Caco-2 (cell line): ENCODE measurements around the gene TMEM222. TPM values are rescaled to one million over a fixed set of nuclear protein-coding genes. Genes with fewer than 3 reads are reported as not detected.

Experiments
- BruUV-seq: library from RNA; stranded (reverse); fragments of 400-500 nt; replicated peaks from 2 replicates; lab custom pipeline; 2021; lab: Mats Ljungman, UMichigan
- CTCF ChIA-PET: fragments of 300-600 bp; sonication (Branson Sonifier 250); formaldehyde crosslinking; loops from one replicate; lab custom pipeline; 2022; ENCODE audit warnings: antibody characterized with exemption; lab: Charles Lee
- POLR2A ChIA-PET: fragments of 300-600 bp; sonication (Branson Sonifier 250); formaldehyde crosslinking; loops from one replicate; lab custom pipeline; 2022; ENCODE audit warnings: antibody characterized with exemption; lab: Charles Lee
- DNase-seq, 2 experiments: peaks; one replicate each; pipeline versions ENCODE4 v3.0.0 to v3.0.0-alpha.2; 2020 to 2022
- H3K27me3 ChIP-seq: replicated peaks from 2 replicates; pipeline ENCODE4 v1.6.0; 2011; ENCODE audit warnings: low read length; ENCODE audit not compliant: control insufficient read depth, insufficient read depth
- H3K36me3 ChIP-seq: 2 replicates; pipeline ENCODE4 v1.5.1; 2011; ENCODE audit warnings: low read length; ENCODE audit not compliant: control insufficient read depth, insufficient read depth
- H3K4me1 ChIP-seq: fragments of 250-450 bp; sonication (Bioruptor Pico); 2 replicates; pipeline ENCODE4 v1.5.1; 2020; ENCODE audit warnings: mild to moderate bottlenecking
- H3K4me3 ChIP-seq: 2 replicates; pipeline ENCODE4 v1.5.1; 2011; ENCODE audit warnings: low read depth, mild to moderate bottlenecking, control low read depth, low read length
- H3K9me3 ChIP-seq: fragments of 250-450 bp; sonication (Bioruptor Pico); 2 replicates; pipeline ENCODE4 v1.5.1; 2020; ENCODE audit warnings: mild to moderate bottlenecking, moderate library complexity
- H3K27ac Mint-ChIP-seq: one replicate; pipeline ENCODE4 v1.8.0; 2022; ENCODE audit warnings: mixed read lengths; ENCODE audit not compliant: unreplicated experiment
- H3K27me3 Mint-ChIP-seq: one replicate; pipeline ENCODE4 v1.8.0; 2022; ENCODE audit warnings: mixed read lengths; ENCODE audit not compliant: insufficient read depth, unreplicated experiment
- H3K36me3 Mint-ChIP-seq: one replicate; pipeline ENCODE4 v1.8.0; 2022; ENCODE audit warnings: mild to moderate bottlenecking, mixed read lengths; ENCODE audit not compliant: insufficient read depth, unreplicated experiment
- H3K4me1 Mint-ChIP-seq: one replicate; pipeline ENCODE4 v1.8.0; 2022; ENCODE audit warnings: low read depth, mixed read lengths; ENCODE audit not compliant: unreplicated experiment
- H3K4me3 Mint-ChIP-seq: one replicate; pipeline ENCODE4 v1.8.0; 2022; ENCODE audit warnings: mild to moderate bottlenecking, moderate library complexity, mixed read lengths; ENCODE audit not compliant: unreplicated experiment
- H3K9me3 Mint-ChIP-seq: one replicate; pipeline ENCODE4 v1.8.0; 2022; ENCODE audit warnings: mixed read lengths; ENCODE audit not compliant: unreplicated experiment
- intact Hi-C: fragments of 100-400 bp; cut with micrococcal nuclease; formaldehyde crosslinking; loops from one replicate; pipeline ENCODE4 v1.10.0; 2022; ENCODE audit not compliant: unreplicated experiment
- total RNA-seq: library from RNA; stranded (reverse); gene quantifications from 2 replicates; pipeline ENCODE4 v1.2.3, GENCODE V29; 2022
- TF ChIP-seq, protein P1 (sequence below), 2 experiments: fragments of 200-600 bp in 1 of 2; IDR thresholded peaks; 1 replicate in 1 of 2; 2 replicates in 1 of 2; pipeline versions ENCODE4 v1.5.1 to v1.8.0; 2011 to 2022; ENCODE audit warnings: antibody characterized with exemption in 1 of 2, control low read depth in 1 of 2, inconsistent platforms in 1 of 2, low read depth in 1 of 2, low read length in 1 of 2, mild to moderate bottlenecking in 1 of 2, moderate library complexity in 1 of 2; ENCODE audit not compliant: insufficient read depth in 1 of 2, severe bottlenecking in 1 of 2, unreplicated experiment in 1 of 2

TMEM222 gene
- total RNA-seq, 1 experiment from 2014 or later: 32.3 TPM

DNA sequence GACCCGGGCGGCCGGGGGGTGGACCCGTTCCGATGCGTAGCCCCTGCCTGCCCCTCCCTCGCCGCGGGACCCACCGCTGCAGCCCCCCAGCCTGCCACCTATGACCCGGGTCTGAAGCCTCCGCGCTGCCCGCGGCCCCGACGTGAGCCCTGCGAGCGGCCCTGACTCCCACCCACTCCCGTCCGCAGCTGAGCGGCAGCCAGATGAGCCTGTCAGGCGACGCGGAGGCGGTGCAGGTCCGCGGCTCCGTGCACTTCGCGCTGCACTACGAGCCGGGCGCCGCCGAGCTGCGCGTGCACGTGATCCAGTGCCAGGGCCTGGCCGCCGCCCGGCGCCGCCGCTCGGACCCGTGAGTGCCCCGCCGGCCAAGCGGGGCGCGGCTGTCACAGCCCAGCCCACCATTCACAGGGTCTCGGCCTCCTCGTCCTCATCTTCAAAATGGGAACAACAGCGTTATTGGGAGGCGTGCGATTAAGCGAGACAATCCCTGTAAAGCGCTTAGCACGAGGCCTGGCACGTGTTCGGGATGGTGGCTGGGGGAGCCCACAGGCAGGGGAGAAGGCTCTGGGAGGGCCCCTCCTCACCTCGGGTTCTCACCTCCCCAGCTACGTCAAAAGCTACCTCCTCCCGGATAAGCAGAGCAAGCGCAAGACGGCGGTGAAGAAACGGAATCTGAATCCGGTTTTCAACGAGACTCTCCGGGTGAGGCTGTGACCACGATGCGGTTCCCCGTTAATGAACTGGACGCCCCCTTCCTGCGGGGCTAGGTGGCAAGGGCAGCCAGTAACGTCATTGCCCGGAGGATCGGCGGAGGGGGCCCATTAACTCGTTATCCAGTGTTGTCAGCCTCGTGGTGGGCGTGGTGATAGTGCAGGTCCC lies 28.1 kb downstream of the TMEM222 start:
- Histone ChIP-seq H3K9me3 (no peaks in the 10 kb centered on the region), H3K4me3 (peak overlapping the region; percentile 73), H3K4me1 (0 out of 2 replicates have a peak, but pooled peaks cover 15% of the 10 kb centered on the region), H3K27me3 (no peaks in the 10 kb centered on the region), H3K36me3 (no peaks in the 10 kb centered on the region)
- H3K27ac Mint-ChIP-seq: peak overlapping the region; percentile 84
- intact Hi-C loops: loop anchor here (10.0 kb wide), 1 partner anchor 45 kb away; no protein-coding TSS in a partner anchor
- H3K4me3 Mint-ChIP-seq: peak overlapping the region; percentile 90
- TSS peak; percentile 59 for BruUV-seq
- ChIA-PET CTCF (interaction anchor here (0.6 to 3.1 kb wide), 6 partner anchors 15 to 226 kb away, joined by 3 to 28 read pairs (median 7); partner anchors contain the start of gene MAP3K6), POLR2A (interaction anchor here (0.9 to 1.8 kb wide), 3 partner anchors 16 to 225 kb away, joined by 3 to 11 read pairs (median 9); partner anchors contain the start of gene SLC9A1)
- H3K27me3 Mint-ChIP-seq: no peaks in the 10 kb centered on the region
- peak; percentile 83 to 84 for DNase-seq
- H3K36me3 Mint-ChIP-seq: peaks cover 40% of the 10 kb centered on the region
- peaks cover 13% of the 10 kb centered on the region for H3K4me1 Mint-ChIP-seq
- no peaks in the 10 kb centered on the region for H3K9me3 Mint-ChIP-seq
- TF ChIP-seq, protein P1, sequence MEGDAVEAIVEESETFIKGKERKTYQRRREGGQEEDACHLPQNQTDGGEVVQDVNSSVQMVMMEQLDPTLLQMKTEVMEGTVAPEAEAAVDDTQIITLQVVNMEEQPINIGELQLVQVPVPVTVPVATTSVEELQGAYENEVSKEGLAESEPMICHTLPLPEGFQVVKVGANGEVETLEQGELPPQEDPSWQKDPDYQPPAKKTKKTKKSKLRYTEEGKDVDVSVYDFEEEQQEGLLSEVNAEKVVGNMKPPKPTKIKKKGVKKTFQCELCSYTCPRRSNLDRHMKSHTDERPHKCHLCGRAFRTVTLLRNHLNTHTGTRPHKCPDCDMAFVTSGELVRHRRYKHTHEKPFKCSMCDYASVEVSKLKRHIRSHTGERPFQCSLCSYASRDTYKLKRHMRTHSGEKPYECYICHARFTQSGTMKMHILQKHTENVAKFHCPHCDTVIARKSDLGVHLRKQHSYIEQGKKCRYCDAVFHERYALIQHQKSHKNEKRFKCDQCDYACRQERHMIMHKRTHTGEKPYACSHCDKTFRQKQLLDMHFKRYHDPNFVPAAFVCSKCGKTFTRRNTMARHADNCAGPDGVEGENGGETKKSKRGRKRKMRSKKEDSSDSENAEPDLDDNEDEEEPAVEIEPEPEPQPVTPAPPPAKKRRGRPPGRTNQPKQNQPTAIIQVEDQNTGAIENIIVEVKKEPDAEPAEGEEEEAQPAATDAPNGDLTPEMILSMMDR (IDR thresholded peaks at IDR 0.05; ENCODE audit: insufficient read depth in 1 of 2, low read depth in 1 of 2, low read length in 1 of 2, severe bottlenecking in 1 of 2, unreplicated experiment in 1 of 2): no peak

DNA sequence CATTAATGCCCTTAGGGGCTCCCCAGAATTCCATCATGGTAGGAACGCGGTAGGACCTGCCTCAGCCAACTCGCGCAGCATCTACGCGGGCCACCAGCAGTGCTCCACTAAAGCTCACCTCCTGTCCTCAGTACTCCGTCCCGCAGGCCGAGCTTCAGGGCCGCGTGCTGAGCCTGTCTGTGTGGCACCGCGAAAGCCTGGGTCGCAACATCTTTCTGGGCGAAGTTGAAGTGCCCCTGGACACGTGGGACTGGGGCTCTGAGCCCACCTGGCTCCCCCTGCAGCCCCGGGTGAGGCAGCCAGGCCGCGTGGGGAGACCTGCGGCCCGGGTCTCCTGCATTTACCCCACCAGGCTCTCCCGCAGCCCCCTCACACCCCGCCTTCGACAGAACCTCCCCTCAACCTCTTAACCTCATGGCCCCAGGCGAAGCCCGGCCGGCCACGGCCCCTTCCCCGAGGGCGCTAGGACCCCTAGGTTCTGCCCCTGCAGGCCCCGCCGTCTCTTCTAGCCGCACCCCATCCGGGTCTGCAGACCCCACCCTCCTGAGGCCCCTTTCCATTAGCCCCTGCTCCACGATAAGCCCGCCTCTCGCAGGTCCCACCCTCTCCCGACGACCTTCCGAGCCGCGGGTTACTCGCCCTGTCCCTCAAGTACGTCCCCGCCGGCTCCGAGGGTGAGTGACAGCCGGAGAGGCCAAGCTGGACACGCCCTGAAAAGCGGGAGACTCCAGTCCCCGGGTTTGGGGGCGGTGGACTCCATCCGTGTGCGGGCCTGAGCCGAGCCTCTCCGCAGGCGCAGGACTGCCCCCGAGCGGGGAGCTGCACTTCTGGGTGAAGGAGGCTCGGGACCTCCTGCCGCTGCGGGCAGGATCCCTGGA lies 28.9 kb downstream of the TMEM222 start:
- Mint-ChIP-seq H3K36me3 (peaks cover 44% of the 10 kb centered on the region), H3K4me1 (peaks cover 13% of the 10 kb centered on the region), H3K27ac (peak overlapping the region; percentile 84), H3K9me3 (no peaks in the 10 kb centered on the region), H3K4me3 (peak overlapping the region; percentile 90), H3K27me3 (no peaks in the 10 kb centered on the region)
- Histone ChIP-seq H3K9me3 (no peaks in the 10 kb centered on the region), H3K36me3 (no peaks in the 10 kb centered on the region), H3K4me3 (peak overlapping the region; percentile 73), H3K27me3 (no peaks in the 10 kb centered on the region), H3K4me1 (0 out of 2 replicates have a peak, but pooled peaks cover 15% of the 10 kb centered on the region)
- intact Hi-C loops: loop anchor here (10.0 kb wide), 1 partner anchor 46 kb away; no protein-coding TSS in a partner anchor
- POLR2A ChIA-PET: interaction anchor here (0.9 to 1.8 kb wide), 6 partner anchors 8 to 224 kb away, joined by 3 to 14 read pairs (median 6); partner anchors contain the start of gene SLC9A1
- peak; percentile 86 to 93 for DNase-seq
- CTCF ChIA-PET: interaction anchor here (0.9 to 3.1 kb wide), 8 partner anchors 15 to 66 kb away, joined by 3 to 28 read pairs (median 4); partner anchors contain the start of gene MAP3K6
- no TSS peak for BruUV-seq
- TF ChIP-seq, protein P1 (IDR thresholded peaks at IDR 0.05; ENCODE audit: insufficient read depth in 1 of 2, low read depth in 1 of 2, low read length in 1 of 2, severe bottlenecking in 1 of 2, unreplicated experiment in 1 of 2): peak in 1 of 2 experiments; percentile 19
